ENCODE data around the gene ALDH1L2. TPM values are rescaled to one million over a fixed set of nuclear protein-coding genes. Genes with fewer than 3 reads are reported as not detected.

The ALDH1L2 gene
- polyA plus RNA-seq, 2 donors, result 0.10 to 0.35 TPM

GRCh38 chr12:105071981-105072380, 12.3 kb downstream of the ALDH1L2 start:
- 96 to 99% methylated on average over 3 of the region's 3 CpGs for WGBS, 2 donors
- Histone ChIP-seq H3K4me3 (ENCODE audit: low read depth in 1 of 2, low read length in 2 of 2) (no peak overlapping the region), H3K4me1 (ENCODE audit: control insufficient read depth in 2 of 2, insufficient read depth in 2 of 2, low read length in 1 of 2) (no peaks in the 10 kb centered on the region), H3K27ac (ENCODE audit: low read depth in 2 of 2, low read length in 1 of 2) (no peak overlapping the region), H3K9me3 (ENCODE audit: control insufficient read depth in 2 of 2, insufficient read depth in 1 of 2, low read depth in 1 of 2, low read length in 1 of 2) (no peaks in the 10 kb centered on the region), H3K27me3 (ENCODE audit: control insufficient read depth in 1 of 2, insufficient read depth in 2 of 2, low read length in 2 of 2) (no peaks in the 10 kb centered on the region), H3K36me3 (ENCODE audit: control insufficient read depth in 2 of 2, insufficient read depth in 2 of 2, low read length in 1 of 2) (no peaks in the 10 kb centered on the region)

DNA sequence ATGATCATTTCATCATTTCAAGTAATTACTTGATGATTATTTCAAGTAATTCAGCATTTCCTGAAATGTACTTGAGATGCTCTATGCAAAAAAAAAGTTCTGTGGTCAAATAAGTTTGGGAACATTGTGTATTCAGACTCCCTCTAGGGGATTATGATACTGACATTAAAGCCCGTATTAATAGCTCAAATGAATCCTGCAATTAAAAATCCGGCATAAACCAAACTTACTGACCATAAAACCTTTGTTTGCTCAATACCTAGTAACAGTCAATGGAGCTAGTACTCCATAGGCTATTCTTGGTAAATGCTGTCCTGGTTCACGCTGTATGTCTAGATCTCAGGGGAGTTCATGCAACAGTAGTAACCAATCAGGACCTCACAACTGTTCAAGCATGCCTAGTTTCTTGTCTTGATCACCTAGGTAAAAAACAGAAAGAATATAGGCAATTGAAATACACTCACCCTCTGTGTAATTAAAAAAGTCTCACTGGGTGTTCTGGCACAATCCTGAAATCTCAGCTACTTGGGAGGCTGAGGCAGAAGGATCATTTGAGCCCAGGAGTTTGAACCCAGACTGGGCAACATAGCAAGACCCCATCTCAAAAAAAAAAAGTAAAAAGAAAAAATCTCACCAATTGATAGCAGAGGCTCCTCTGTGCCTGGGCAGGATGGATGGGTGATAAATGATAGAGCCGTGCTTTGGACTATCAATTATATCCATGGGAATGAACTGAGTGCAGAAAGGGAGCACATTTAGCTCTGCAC, 14.1 kb downstream of the ALDH1L2 start:
- WGBS, 2 donors, result 56 to 76% methylated on average over 4 of the region's 4 CpGs

DNA sequence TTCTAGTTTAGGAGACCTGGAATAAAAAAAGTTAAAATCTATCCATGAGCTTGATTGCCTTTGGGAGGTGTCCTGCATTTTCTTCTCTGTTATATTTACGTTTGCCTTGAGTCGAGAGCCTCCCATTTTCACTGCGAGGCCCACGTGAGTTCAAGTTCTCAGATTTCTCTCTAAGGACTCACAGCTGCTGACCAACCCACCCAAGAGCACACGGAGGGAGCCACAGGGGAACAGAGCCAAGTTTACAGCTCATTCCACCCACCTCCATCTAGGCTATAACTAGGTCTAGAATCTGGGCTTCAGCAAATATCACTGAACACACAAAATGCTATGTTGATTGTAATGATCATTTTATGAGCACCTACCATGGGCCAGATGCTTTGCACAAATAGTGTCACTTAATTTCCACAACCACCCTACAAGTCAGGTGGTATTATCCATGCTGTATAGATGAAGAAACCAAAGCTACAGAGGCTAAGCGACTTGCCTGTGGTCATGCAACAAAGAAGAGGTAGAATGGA, 16.7 kb downstream of the ALDH1L2 start:
- Histone ChIP-seq H3K4me1 (ENCODE audit: control insufficient read depth in 2 of 2, insufficient read depth in 2 of 2, low read length in 1 of 2) (no peaks in the 10 kb centered on the region), H3K9me3 (ENCODE audit: control insufficient read depth in 2 of 2, insufficient read depth in 1 of 2, low read depth in 1 of 2, low read length in 1 of 2) (no peaks in the 10 kb centered on the region), H3K36me3 (ENCODE audit: control insufficient read depth in 2 of 2, insufficient read depth in 2 of 2, low read length in 1 of 2) (peaks cover 0 to 3% of the 10 kb centered on the region in 2 donors), H3K27ac (ENCODE audit: low read depth in 2 of 2, low read length in 1 of 2) (no peak overlapping the region), H3K27me3 (ENCODE audit: control insufficient read depth in 1 of 2, insufficient read depth in 2 of 2, low read length in 2 of 2) (no peaks in the 10 kb centered on the region), H3K4me3 (ENCODE audit: low read depth in 1 of 2, low read length in 2 of 2) (no peak overlapping the region)
- WGBS, 2 donors, result 67 to 69% methylated on average over 6 of the region's 6 CpGs

More for the DNA sequence above, 14.1 kb downstream of the ALDH1L2 start:
- peaks cover 0 to 2% of the 10 kb centered on the region in 2 donors for H3K36me3 ChIP-seq (ENCODE audit: control insufficient read depth in 2 of 2, insufficient read depth in 2 of 2, low read length in 1 of 2)
- no peaks in the 10 kb centered on the region for H3K9me3 ChIP-seq (ENCODE audit: control insufficient read depth in 2 of 2, insufficient read depth in 1 of 2, low read depth in 1 of 2, low read length in 1 of 2)
- no peaks in the 10 kb centered on the region for H3K27me3 ChIP-seq (ENCODE audit: control insufficient read depth in 1 of 2, insufficient read depth in 2 of 2, low read length in 2 of 2)
- H3K4me3 ChIP-seq (ENCODE audit: low read depth in 1 of 2, low read length in 2 of 2), result no peak overlapping the region
- H3K27ac ChIP-seq (ENCODE audit: low read depth in 2 of 2, low read length in 1 of 2), result no peak overlapping the region
- no peaks in the 10 kb centered on the region for H3K4me1 ChIP-seq (ENCODE audit: control insufficient read depth in 2 of 2, insufficient read depth in 2 of 2, low read length in 1 of 2)

DNA sequence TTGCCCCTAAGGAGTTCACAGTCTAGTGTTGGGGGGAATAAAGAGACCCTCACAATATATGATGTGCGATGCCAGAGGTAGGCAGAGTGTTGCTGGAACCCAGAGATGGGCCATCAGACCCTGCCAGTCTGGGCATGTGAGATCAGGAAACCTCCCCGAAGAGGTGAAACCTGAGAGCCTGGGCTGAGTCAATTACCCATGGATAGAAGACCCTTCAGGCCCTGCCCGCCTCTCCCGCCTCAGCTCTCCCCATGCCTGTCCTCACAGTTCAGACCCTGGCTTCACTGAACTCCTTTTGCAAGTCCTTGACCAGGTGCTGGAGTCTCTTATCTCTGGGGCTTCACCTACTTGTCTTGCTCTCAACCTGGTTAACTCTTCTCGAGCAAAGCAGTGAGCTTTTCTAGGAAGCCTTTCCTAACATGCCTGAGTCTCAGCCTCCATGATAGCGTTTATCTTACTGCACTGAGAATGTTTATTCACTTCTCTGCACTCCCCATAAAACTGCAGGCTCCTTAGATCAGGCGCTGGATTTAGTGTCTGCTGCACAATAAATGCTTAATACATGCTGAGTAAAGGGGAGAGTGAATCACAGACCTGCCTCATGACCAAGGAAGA, 19.6 kb downstream of the ALDH1L2 start:
- Histone ChIP-seq H3K27ac (ENCODE audit: low read depth in 2 of 2, low read length in 1 of 2) (no peak overlapping the region), H3K27me3 (ENCODE audit: control insufficient read depth in 1 of 2, insufficient read depth in 2 of 2, low read length in 2 of 2) (no peaks in the 10 kb centered on the region), H3K4me1 (ENCODE audit: control insufficient read depth in 2 of 2, insufficient read depth in 2 of 2, low read length in 1 of 2) (no peaks in the 10 kb centered on the region), H3K36me3 (ENCODE audit: control insufficient read depth in 2 of 2, insufficient read depth in 2 of 2, low read length in 1 of 2) (peaks cover 0 to 3% of the 10 kb centered on the region in 2 donors), H3K9me3 (ENCODE audit: control insufficient read depth in 2 of 2, insufficient read depth in 1 of 2, low read depth in 1 of 2, low read length in 1 of 2) (no peaks in the 10 kb centered on the region), H3K4me3 (ENCODE audit: low read depth in 1 of 2, low read length in 2 of 2) (no peak overlapping the region)
- whole genome bisulfite sequencing, 2 donors, result 77 to 83% methylated on average over 7 of the region's 7 CpGs

- Histone ChIP-seq H3K27me3 (ENCODE audit: control insufficient read depth in 1 of 2, insufficient read depth in 2 of 2, low read length in 2 of 2) (no peaks in the 10 kb centered on the region), H3K4me3 (ENCODE audit: low read depth in 1 of 2, low read length in 2 of 2) (no peak overlapping the region), H3K9me3 (ENCODE audit: control insufficient read depth in 2 of 2, insufficient read depth in 1 of 2, low read depth in 1 of 2, low read length in 1 of 2) (no peaks in the 10 kb centered on the region), H3K4me1 (ENCODE audit: control insufficient read depth in 2 of 2, insufficient read depth in 2 of 2, low read length in 1 of 2) (no peaks in the 10 kb centered on the region), H3K27ac (ENCODE audit: low read depth in 2 of 2, low read length in 1 of 2) (no peak overlapping the region), H3K36me3 (ENCODE audit: control insufficient read depth in 2 of 2, insufficient read depth in 2 of 2, low read length in 1 of 2) (peaks cover 0 to 3% of the 10 kb centered on the region in 2 donors)
- 83 to 88% methylated on average over 5 to 11 of the region's 11 CpGs for WGBS, 2 donors
These were observed 23.4 kb downstream of the ALDH1L2 start for GRCh38 chr12:105060715-105061378.

DNA sequence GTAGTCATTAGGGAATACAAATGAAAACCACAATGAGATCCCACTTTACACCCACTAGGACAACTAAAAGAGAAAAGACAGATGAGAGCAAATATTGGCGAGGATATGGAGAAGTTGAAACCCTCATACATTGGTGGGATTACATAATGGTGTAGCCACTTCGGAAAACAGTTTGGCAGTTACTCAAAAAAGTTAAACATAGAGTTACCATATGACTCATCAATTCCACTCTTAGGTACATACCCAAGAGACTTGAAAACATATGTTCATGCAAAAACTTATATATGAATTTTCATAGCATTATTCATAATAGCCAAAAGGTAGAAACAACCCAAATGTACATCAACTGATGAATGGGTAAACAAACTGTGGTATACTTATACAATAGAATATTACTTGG, 27.1 kb downstream of the ALDH1L2 start:
- H3K27ac ChIP-seq (ENCODE audit: low read depth in 2 of 2, low read length in 1 of 2), result no peak overlapping the region
- H3K9me3 ChIP-seq (ENCODE audit: control insufficient read depth in 2 of 2, insufficient read depth in 1 of 2, low read depth in 1 of 2, low read length in 1 of 2), result no peaks in the 10 kb centered on the region
- H3K4me3 ChIP-seq (ENCODE audit: low read depth in 1 of 2, low read length in 2 of 2), result no peak overlapping the region
- 62 to 83% methylated on average over 2 of the region's 2 CpGs for WGBS, 2 donors
- no peaks in the 10 kb centered on the region for H3K4me1 ChIP-seq (ENCODE audit: control insufficient read depth in 2 of 2, insufficient read depth in 2 of 2, low read length in 1 of 2)
- H3K36me3 ChIP-seq (ENCODE audit: control insufficient read depth in 2 of 2, insufficient read depth in 2 of 2, low read length in 1 of 2), result no peaks in the 10 kb centered on the region
- H3K27me3 ChIP-seq (ENCODE audit: control insufficient read depth in 1 of 2, insufficient read depth in 2 of 2, low read length in 2 of 2), result no peaks in the 10 kb centered on the region

GRCh38 chr12:105053116-105053572, 31.1 kb downstream of the ALDH1L2 start:
- WGBS, 2 donors, result 3 to 5% methylated on average over 2 of the region's 2 CpGs
- Histone ChIP-seq H3K4me1 (ENCODE audit: control insufficient read depth in 2 of 2, insufficient read depth in 2 of 2, low read length in 1 of 2) (no peaks in the 10 kb centered on the region), H3K9me3 (ENCODE audit: control insufficient read depth in 2 of 2, insufficient read depth in 1 of 2, low read depth in 1 of 2, low read length in 1 of 2) (no peaks in the 10 kb centered on the region), H3K27me3 (ENCODE audit: control insufficient read depth in 1 of 2, insufficient read depth in 2 of 2, low read length in 2 of 2) (no peaks in the 10 kb centered on the region), H3K4me3 (ENCODE audit: low read depth in 1 of 2, low read length in 2 of 2) (no peak overlapping the region), H3K27ac (ENCODE audit: low read depth in 2 of 2, low read length in 1 of 2) (no peak overlapping the region), H3K36me3 (ENCODE audit: control insufficient read depth in 2 of 2, insufficient read depth in 2 of 2, low read length in 1 of 2) (no peaks in the 10 kb centered on the region)

- WGBS, 2 donors, result 82 to 85% methylated on average over 4 of the region's 4 CpGs
- Histone ChIP-seq H3K27me3 (ENCODE audit: control insufficient read depth in 1 of 2, insufficient read depth in 2 of 2, low read length in 2 of 2) (no peaks in the 10 kb centered on the region), H3K4me1 (ENCODE audit: control insufficient read depth in 2 of 2, insufficient read depth in 2 of 2, low read length in 1 of 2) (no peaks in the 10 kb centered on the region)
These were observed 32.3 kb downstream of the ALDH1L2 start for GRCh38 chr12:105051981-105052380.

DNA sequence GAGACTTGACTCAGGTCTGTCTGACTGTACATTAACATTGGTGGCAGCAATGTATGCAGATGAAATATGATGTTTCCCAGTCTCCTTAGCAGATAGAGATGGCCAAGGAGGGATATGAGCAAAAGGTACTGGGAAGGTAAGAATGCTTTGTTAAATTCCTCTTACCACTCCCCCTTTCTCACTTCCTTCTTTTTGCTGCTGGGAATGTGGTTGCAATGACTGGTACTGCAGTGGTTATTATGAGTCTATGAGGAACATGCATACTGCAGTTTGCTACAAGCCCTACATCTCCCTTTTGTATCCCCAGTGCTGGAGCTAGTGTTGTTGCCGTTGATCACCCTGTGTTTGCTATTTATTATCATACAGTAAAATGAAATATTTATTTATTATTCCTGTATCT, 35.9 kb downstream of the ALDH1L2 start:
- 94 to 98% methylated on average over 1 of the region's 1 CpG for WGBS, 2 donors
- no peaks in the 10 kb centered on the region for H3K4me1 ChIP-seq (ENCODE audit: control insufficient read depth in 2 of 2, insufficient read depth in 2 of 2, low read length in 1 of 2)
- no peaks in the 10 kb centered on the region for H3K9me3 ChIP-seq (ENCODE audit: control insufficient read depth in 2 of 2, insufficient read depth in 1 of 2, low read depth in 1 of 2, low read length in 1 of 2)
- no peaks in the 10 kb centered on the region for H3K27me3 ChIP-seq (ENCODE audit: control insufficient read depth in 1 of 2, insufficient read depth in 2 of 2, low read length in 2 of 2)
- no peak overlapping the region for H3K4me3 ChIP-seq (ENCODE audit: low read depth in 1 of 2, low read length in 2 of 2)
- no peaks in the 10 kb centered on the region for H3K36me3 ChIP-seq (ENCODE audit: control insufficient read depth in 2 of 2, insufficient read depth in 2 of 2, low read length in 1 of 2)
- no peak overlapping the region for H3K27ac ChIP-seq (ENCODE audit: low read depth in 2 of 2, low read length in 1 of 2)

More at GRCh38 chr12:105051981-105052380, 32.3 kb downstream of the ALDH1L2 start:
- Histone ChIP-seq H3K36me3 (ENCODE audit: control insufficient read depth in 2 of 2, insufficient read depth in 2 of 2, low read length in 1 of 2) (no peaks in the 10 kb centered on the region), H3K4me3 (ENCODE audit: low read depth in 1 of 2, low read length in 2 of 2) (no peak overlapping the region), H3K9me3 (ENCODE audit: control insufficient read depth in 2 of 2, insufficient read depth in 1 of 2, low read depth in 1 of 2, low read length in 1 of 2) (no peaks in the 10 kb centered on the region), H3K27ac (ENCODE audit: low read depth in 2 of 2, low read length in 1 of 2) (no peak overlapping the region)

Data from esophagus (tissue), 2 donors.